Ovary (tissue), 3 donors: ENCODE data around the gene CAMTA1.

Experiments
- EP300 ChIP-seq: sonication (generic); formaldehyde crosslinking; IDR thresholded peaks from one replicate; pipeline ENCODE4 v1.6.1; 2017; ENCODE audit warnings: antibody characterized with exemption
- POLR2A ChIP-seq: fragments of 450-650 bp; IDR thresholded peaks from one replicate; pipeline ENCODE4 v1.6.1; 2017; ENCODE audit warnings: antibody characterized with exemption, mild to moderate bottlenecking, moderate library complexity
- TF ChIP-seq, protein P1 (sequence below), 3 donors: fragments of 450-650 bp in 2 of 3; fragments of 200-600 bp in 1 of 3; IDR thresholded peaks; one replicate each; pipeline versions ENCODE4 v1.5.1 to v1.8.0; 2016 to 2022; ENCODE audit warnings: antibody characterized with exemption in 3 of 3, mild to moderate bottlenecking in 1 of 3
- donor health status: DM: no; HTN: no; CAD: no.

DNA sequence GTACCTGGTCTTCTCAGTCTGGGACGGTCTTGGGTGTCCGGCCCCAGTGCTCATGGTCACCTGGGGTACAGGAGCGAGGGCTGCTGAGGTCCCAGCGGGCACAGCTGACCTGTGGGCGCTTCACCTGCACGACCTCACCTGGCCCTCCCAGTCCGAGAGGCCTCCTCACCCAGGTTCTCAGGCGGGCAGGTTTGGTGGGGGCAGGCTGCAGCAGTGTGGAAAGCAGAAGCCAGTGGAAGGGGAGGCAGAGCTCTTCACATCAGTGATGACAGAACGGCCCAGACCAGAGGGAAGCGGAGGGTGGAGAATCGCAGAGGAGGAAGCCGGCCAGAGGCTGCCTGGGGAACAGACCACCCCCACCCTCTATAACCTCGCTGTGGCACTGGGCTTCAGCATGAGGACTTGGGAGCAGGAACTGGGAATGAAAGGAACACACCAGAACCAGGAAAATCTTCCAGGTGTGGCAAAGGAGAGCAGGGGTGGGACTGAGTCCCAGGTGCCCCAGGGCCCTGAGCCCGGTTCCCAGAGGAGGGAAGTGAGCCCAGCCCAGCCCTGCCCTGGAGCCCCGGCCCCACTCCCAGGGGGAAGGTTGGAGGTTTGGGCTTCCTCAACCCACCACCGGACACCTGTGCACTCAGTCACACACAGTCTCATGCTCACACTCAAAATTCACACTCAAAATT lies 720.7 kb downstream of the CAMTA1 start:
- TF ChIP-seq POLR2A (no peak), EP300 (no peak)
- TF ChIP-seq, protein P1, sequence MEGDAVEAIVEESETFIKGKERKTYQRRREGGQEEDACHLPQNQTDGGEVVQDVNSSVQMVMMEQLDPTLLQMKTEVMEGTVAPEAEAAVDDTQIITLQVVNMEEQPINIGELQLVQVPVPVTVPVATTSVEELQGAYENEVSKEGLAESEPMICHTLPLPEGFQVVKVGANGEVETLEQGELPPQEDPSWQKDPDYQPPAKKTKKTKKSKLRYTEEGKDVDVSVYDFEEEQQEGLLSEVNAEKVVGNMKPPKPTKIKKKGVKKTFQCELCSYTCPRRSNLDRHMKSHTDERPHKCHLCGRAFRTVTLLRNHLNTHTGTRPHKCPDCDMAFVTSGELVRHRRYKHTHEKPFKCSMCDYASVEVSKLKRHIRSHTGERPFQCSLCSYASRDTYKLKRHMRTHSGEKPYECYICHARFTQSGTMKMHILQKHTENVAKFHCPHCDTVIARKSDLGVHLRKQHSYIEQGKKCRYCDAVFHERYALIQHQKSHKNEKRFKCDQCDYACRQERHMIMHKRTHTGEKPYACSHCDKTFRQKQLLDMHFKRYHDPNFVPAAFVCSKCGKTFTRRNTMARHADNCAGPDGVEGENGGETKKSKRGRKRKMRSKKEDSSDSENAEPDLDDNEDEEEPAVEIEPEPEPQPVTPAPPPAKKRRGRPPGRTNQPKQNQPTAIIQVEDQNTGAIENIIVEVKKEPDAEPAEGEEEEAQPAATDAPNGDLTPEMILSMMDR (IDR thresholded peaks at IDR 0.05) = no peak
